Upper lobe of left lung (tissue), 6 donors: Measurements from ENCODE around the gene PRKCA. TPM values are rescaled to one million over a fixed set of nuclear protein-coding genes. Genes with fewer than 3 reads are reported as not detected.

Experiments
- ATAC-seq, 2 donors: fragments of 200-7000 bp; cut with Tn5 transposase; one replicate each; pipeline ENCODE4 v1.9.1; 2022; ENCODE audit warnings: mild to moderate bottlenecking in 2 of 2, moderate library complexity in 2 of 2; ENCODE audit not compliant: low FRiP score in 2 of 2
- DNase-seq, 2 donors: peaks; one replicate each; pipeline ENCODE4 v3.0.0-alpha.2; 2019 to 2020
- H3K27ac ChIP-seq, 4 donors: fragments of 200-600 bp; sonication (generic); one replicate each; pipeline ENCODE4 v1.5.1; 2016 to 2019
- H3K27me3 ChIP-seq, 4 donors: fragments of 200-600 bp; sonication (generic); one replicate each; pipeline ENCODE4 v1.5.1; 2017 to 2019
- H3K36me3 ChIP-seq, 4 donors: fragments of 200-600 bp; sonication (generic); one replicate each; pipeline ENCODE4 v1.5.1; 2016 to 2019
- H3K4me1 ChIP-seq, 4 donors: fragments of 200-600 bp; sonication (generic); one replicate each; pipeline ENCODE4 v1.5.1; 2018 to 2019
- H3K4me3 ChIP-seq, 4 donors: fragments of 200-600 bp; sonication (generic); one replicate each; pipeline ENCODE4 v1.5.1; 2017 to 2019; ENCODE audit warnings: mild to moderate bottlenecking in 2 of 4, moderate library complexity in 1 of 4
- H3K9me3 ChIP-seq, 4 donors: fragments of 200-600 bp; sonication (generic); one replicate each; pipeline ENCODE4 v1.5.1; 2018 to 2019
- CTCF ChIP-seq, 6 experiments: fragments of 450-650 bp in 4 of 6; fragments of 200-600 bp in 2 of 6; sonication (generic) in 2 of 6; IDR thresholded peaks; one replicate each; pipeline ENCODE4 v1.5.1; 2016 to 2019; ENCODE audit warnings: antibody characterized with exemption in 6 of 6
- EP300 ChIP-seq, 4 donors: sonication (generic); formaldehyde crosslinking; IDR thresholded peaks; one replicate each; pipeline ENCODE4 v1.5.1; 2017; ENCODE audit warnings: antibody characterized with exemption in 4 of 4, control low read depth in 2 of 4
- POLR2A ChIP-seq, 4 donors: fragments of 450-650 bp; IDR thresholded peaks; one replicate each; pipeline ENCODE4 v1.5.1; 2016 to 2017; ENCODE audit warnings: antibody characterized with exemption in 4 of 4, mild to moderate bottlenecking in 2 of 4
- POLR2AphosphoS5 ChIP-seq, 2 donors: sonication (generic); formaldehyde crosslinking; IDR thresholded peaks; one replicate each; pipeline ENCODE4 v1.5.1; 2017; ENCODE audit warnings: antibody characterized with exemption in 2 of 2
- WGBS, 2 donors: methylation state at CpG; one replicate each; pipeline ENCODE4 v1.1.5; 2017 to 2018; 5-methylcytosine and 5-hydroxymethylcytosine counted together
- total RNA-seq, 6 donors: library from RNA; depleted of rRNA in 4 of 6; stranded (reverse); fragments of >200 nt in 4 of 6; gene quantifications; one replicate each; pipeline versions ENCODE4 v1.1.0 to v1.2.1, GENCODE V29; 2016 to 2021
- donor health status: DM: no; HTN: no; CAD: no; lungs with moderate emphysema.
- donor health status: DM: no; HTN: yes; CAD: no; lungs with severe emphysema.

The PRKCA gene
- total RNA-seq, 6 donors from 2014 or later = 10.9 to 29.3 (median 18.0) TPM

- ATAC-seq = no peak
- DNase-seq = no peak
- WGBS, 2 donors = 83 to 96% methylated on average over 3 of the region's 3 CpGs
- Histone ChIP-seq H3K4me3 (no peak overlapping the region), H3K4me1 (peaks cover 4 to 20% (median 10%) of the 10 kb centered on the region in 4 donors), H3K27me3 (no peaks in the 10 kb centered on the region), H3K27ac (no peak overlapping the region), H3K9me3 (no peaks in the 10 kb centered on the region), H3K36me3 (no peaks in the 10 kb centered on the region)
- TF ChIP-seq CTCF (IDR thresholded peaks at IDR 0.05) (no peak), POLR2A (IDR thresholded peaks at IDR 0.05) (no peak), EP300 (IDR thresholded peaks at IDR 0.05) (no peak), POLR2AphosphoS5 (IDR thresholded peaks at IDR 0.05) (no peak)
These were observed 367.8 kb downstream of the PRKCA start for GRCh38 chr17:66670206-66670605.

GRCh38 chr17:66671156-66671555 lies 368.7 kb downstream of the PRKCA start:
- DNase-seq (no peak), ATAC-seq (no peak)
- no peaks in the 10 kb centered on the region for H3K27me3 ChIP-seq
- peaks cover 4 to 25% (median 10%) of the 10 kb centered on the region in 4 donors for H3K4me1 ChIP-seq
- no peaks in the 10 kb centered on the region for H3K9me3 ChIP-seq
- no peak overlapping the region for H3K4me3 ChIP-seq
- no peaks in the 10 kb centered on the region for H3K36me3 ChIP-seq
- WGBS, 2 donors = 83 to 89% methylated on average over 6 of the region's 6 CpGs
- TF ChIP-seq EP300 (IDR thresholded peaks at IDR 0.05) (no peak), CTCF (IDR thresholded peaks at IDR 0.05) (no peak), POLR2A (IDR thresholded peaks at IDR 0.05) (no peak), POLR2AphosphoS5 (IDR thresholded peaks at IDR 0.05) (no peak)
- no peak overlapping the region for H3K27ac ChIP-seq

GRCh38 chr17:66673668-66674276 lies 371.4 kb downstream of the PRKCA start:
- Histone ChIP-seq H3K4me3 (no peak overlapping the region), H3K4me1 (peaks cover 4 to 35% (median 10%) of the 10 kb centered on the region in 4 donors), H3K9me3 (no peaks in the 10 kb centered on the region), H3K27ac (peak overlapping the region; percentile 30 to 95 (median 85)), H3K27me3 (no peaks in the 10 kb centered on the region), H3K36me3 (no peaks in the 10 kb centered on the region)
- WGBS, 2 donors = 21 to 29% methylated on average over 8 of the region's 8 CpGs
- TF ChIP-seq CTCF (IDR thresholded peaks at IDR 0.05) (peak; percentile 29 to 77 (median 56)), POLR2A (IDR thresholded peaks at IDR 0.05) (no peak), EP300 (IDR thresholded peaks at IDR 0.05) (no peak), POLR2AphosphoS5 (IDR thresholded peaks at IDR 0.05) (no peak)
- ATAC-seq = peak in 1 of 2 donors; percentile 58
- peak in 1 of 2 donors; percentile 52 for DNase-seq

- ATAC-seq = peak; percentile 12 to 45
- TF ChIP-seq POLR2AphosphoS5 (IDR thresholded peaks at IDR 0.05) = no peak
- TF ChIP-seq POLR2A (IDR thresholded peaks at IDR 0.05) = peak in 1 of 4 donors; percentile 35
- no peaks in the 10 kb centered on the region for H3K9me3 ChIP-seq
- peak overlapping the region; percentile 75 to 95 (median 85) for H3K27ac ChIP-seq
- DNase-seq = peak; percentile 32 to 52
- H3K36me3 ChIP-seq = no peaks in the 10 kb centered on the region
- H3K4me1 ChIP-seq = peaks cover 4 to 40% (median 10%) of the 10 kb centered on the region in 4 donors
- WGBS, 2 donors = 70 to 80% methylated on average over 15 to 16 of the region's 16 CpGs
- no peaks in the 10 kb centered on the region for H3K27me3 ChIP-seq
- peak overlapping the region in 2 of 4 donors; percentile 23 to 26 for H3K4me3 ChIP-seq
These were observed 373.0 kb downstream of the PRKCA start for GRCh38 chr17:66675273-66675990.

GRCh38 chr17:66675991-66676371 lies 373.6 kb downstream of the PRKCA start:
- Histone ChIP-seq H3K36me3 (no peaks in the 10 kb centered on the region), H3K27me3 (no peaks in the 10 kb centered on the region), H3K9me3 (no peaks in the 10 kb centered on the region), H3K27ac (peak overlapping the region; percentile 75 to 95 (median 85)), H3K4me1 (peaks cover 4 to 40% (median 10%) of the 10 kb centered on the region in 4 donors), H3K4me3 (peak overlapping the region in 1 of 4 donors; percentile 26)
- TF ChIP-seq CTCF (IDR thresholded peaks at IDR 0.05) (peak in 1 of 6 experiments; percentile 48), POLR2A (IDR thresholded peaks at IDR 0.05) (no peak), EP300 (IDR thresholded peaks at IDR 0.05) (peak; percentile 39 to 100 (median 95)), POLR2AphosphoS5 (IDR thresholded peaks at IDR 0.05) (peak; percentile 21 to 60)
- DNase-seq (peak in 1 of 2 donors; percentile 84), ATAC-seq (peak; percentile 46 to 92)
- 66 to 82% methylated on average over 17 of the region's 17 CpGs for WGBS, 2 donors
